Right renal cortex interstitium (tissue), 3 donors: Measurements from ENCODE around the gene RPL10A. TPM values are rescaled to one million over a fixed set of nuclear protein-coding genes. Genes with fewer than 3 reads are reported as not detected.

ENCODE experiments used
- DNase-seq, 3 donors: peaks; one replicate each; pipeline ENCODE4 v3.0.0-alpha.2; 2013; ENCODE audit warnings: low read depth in 3 of 3, low spot score in 2 of 3
- polyA plus RNA-seq, 3 donors: library from polyadenylated mRNA; unstranded; fragments of 120-200 nt; gene quantifications; one replicate each; pipeline ENCODE4 v1.2.1, GENCODE V29; 2013; ENCODE audit not compliant: insufficient read length in 3 of 3

The RPL10A gene
- polyA plus RNA-seq, 3 donors, result 2,099 to 2,180 (median 2,157) TPM

GRCh38 chr6:35474131-35474941, 6.1 kb downstream of the RPL10A start:
- no peak for DNase-seq

DNA sequence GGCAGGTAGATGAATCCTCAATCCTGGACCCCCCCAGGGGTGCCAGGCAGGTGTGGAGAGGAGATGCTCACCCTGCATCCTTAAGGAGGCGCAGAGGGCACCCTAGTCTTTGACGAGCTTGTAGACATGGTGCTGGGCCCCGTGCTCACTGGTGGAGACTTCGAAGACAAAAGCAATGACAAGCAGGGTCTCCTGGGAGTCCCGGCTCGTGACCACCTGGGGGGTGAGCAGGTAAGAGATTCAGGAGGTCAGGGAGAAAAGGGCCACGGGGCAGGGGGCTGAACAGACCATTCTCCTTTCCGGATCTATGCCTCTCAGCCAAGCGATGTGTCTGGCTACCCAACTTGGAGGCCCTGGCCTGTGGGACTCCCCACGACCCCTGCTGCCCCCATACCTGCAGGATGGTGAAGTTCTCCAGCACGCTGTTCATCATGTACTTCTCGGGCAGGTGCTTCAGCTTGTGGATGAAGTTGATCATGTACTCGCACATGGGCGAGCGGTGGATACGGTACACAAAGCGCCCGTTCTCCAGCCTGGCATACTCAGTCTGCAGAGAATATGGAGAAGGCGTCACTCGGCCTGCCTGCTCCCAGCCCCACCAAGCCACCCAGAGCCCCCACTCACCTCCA, 6.9 kb downstream of the RPL10A start:
- DNase-seq, result no peak

GRCh38 chr6:35475573-35475972, 7.4 kb downstream of the RPL10A start:
- no peak for DNase-seq

DNA sequence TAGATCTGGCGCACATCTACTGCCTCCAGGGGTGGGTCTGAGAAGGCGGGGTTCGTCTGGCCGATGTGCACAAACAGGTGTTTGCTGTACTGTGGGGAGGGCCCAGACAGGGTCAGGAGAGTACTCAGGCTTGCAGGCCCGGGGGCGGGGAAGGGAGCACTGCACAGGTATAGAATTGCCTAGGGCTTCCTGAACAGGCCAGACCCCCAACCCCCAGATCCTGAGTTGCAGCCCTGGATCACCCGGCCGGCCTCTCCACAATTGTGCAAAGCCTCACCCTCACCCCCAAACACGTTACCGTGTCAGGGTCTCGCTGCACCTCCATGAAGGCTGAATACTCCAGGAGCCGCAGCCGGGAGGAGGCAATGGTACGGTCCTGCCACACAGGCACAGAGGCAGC, 7.8 kb downstream of the RPL10A start:
- DNase-seq, result no peak

DNA sequence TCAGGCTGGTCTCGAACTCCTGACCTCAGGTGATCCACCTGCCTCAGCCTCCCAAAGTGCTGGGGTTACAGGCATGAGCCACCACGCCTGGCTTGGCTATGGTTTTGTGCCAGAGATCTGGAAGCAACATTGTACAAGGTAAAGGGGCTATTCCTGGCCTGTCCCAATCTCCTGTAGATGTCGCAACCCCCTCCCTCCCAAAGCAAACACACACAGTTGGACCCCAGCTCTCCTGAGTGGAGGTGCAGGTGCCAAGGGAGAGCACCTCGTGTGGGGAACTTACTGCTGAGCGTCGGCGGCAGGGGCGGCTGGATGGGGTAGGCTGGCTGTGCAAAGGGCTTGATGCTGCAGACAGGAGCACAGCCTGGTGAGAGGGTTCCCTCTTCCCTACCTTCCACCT, 8.8 kb downstream of the RPL10A start:
- no peak for DNase-seq

- no peak for DNase-seq
Observed at GRCh38 chr6:35477551-35478179, 9.5 kb downstream of the RPL10A start.

- DNase-seq, result no peak
Observed at GRCh38 chr6:35478259-35478658, 10.1 kb downstream of the RPL10A start.

DNA sequence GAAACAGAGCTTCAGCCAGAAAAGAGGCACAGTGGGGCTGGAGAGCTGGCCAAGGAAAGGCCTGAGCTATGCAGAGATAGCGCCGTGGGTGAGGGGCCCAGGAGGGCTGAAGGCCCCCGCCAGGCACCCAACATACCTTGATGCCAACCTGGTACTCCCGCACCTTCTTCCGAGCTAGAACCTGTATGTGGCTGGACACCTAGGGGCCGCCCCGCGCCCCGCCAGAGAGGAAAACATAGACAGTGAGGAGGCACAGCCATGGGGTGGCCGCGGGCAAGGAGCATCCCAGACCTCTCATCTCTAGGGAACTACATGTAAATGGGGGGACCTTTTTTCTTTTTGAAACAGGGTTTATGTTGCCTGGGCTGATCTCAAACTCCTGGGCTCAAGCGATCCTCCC, 12.0 kb downstream of the RPL10A start:
- no peak for DNase-seq

- DNase-seq, result no peak
Observed at GRCh38 chr6:35481226-35481625, 13.0 kb downstream of the RPL10A start.

- no peak for DNase-seq
Observed at GRCh38 chr6:35483062-35483461, 14.9 kb downstream of the RPL10A start.

- no peak for DNase-seq
Observed at GRCh38 chr6:35483490-35483889, 15.3 kb downstream of the RPL10A start.

- DNase-seq, result no peak
Observed at GRCh38 chr6:35483893-35484645, 15.9 kb downstream of the RPL10A start.

- no peak for DNase-seq
Observed at GRCh38 chr6:35484921-35485392, 16.8 kb downstream of the RPL10A start.

GRCh38 chr6:35485402-35485877, 17.2 kb downstream of the RPL10A start:
- no peak for DNase-seq

GRCh38 chr6:35486005-35486925, 18.1 kb downstream of the RPL10A start:
- no peak for DNase-seq

GRCh38 chr6:35487658-35488516, 19.7 kb downstream of the RPL10A start:
- no peak for DNase-seq

DNA sequence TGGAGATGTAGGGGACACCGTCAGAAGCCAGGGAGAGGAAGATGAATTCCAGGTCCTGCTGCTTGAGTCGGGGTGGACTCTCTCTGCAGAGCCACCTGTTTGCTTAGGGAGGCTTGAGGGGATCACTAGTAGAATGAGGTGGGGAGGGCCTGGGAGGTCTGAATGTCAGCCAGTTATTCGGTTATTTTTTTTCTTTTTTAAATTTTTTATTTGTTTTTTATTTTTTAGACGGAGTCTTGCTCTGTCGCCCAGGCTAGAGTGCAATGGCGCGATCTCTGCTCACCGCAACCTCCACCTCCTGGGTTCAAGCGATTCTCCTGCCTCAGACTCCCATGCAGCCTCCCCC, 20.3 kb downstream of the RPL10A start:
- DNase-seq, result no peak

- DNase-seq, result no peak
Observed at GRCh38 chr6:35489066-35489465, 20.9 kb downstream of the RPL10A start.
